Frontal cortex (tissue), 4 donors: ENCODE data around the gene C9orf78. TPM values are rescaled to one million over a fixed set of nuclear protein-coding genes. Genes with fewer than 3 reads are reported as not detected.

ENCODE experiments used
- DNase-seq, 2 donors: peaks; one replicate each; pipeline ENCODE4 v3.0.0; 2012; ENCODE audit warnings: low spot score in 2 of 2
- FAIRE-seq: peaks from 2 replicates; lab custom pipeline; 2012; peaks lifted over from hg19 to GRCh38; lab: Jason Lieb, UNC
- total RNA-seq: library from RNA; depleted of rRNA; stranded (reverse); fragments of >200 nt; gene quantifications from one replicate; pipeline ENCODE4 v1.2.3, GENCODE V29; 2014
- donor health status: control.
- donor health status: control.
- donor health status: control.

The C9orf78 gene
- 53.8 TPM for total RNA-seq

GRCh38 chr9:129835128-129835859 is at the start of gene C9orf78, which contains the start of gene USP20:
Gene C9orf78 (minus strand): TSS chr9:129835275. CDS start chr9:129835221, 54 bp downstream.
Gene USP20 (plus strand): TSS chr9:129835458. CDS start chr9:129852556, 17,098 bp downstream.
- DNase-seq (peak; percentile 99 to 100), FAIRE-seq (no peak)

- DNase-seq (peak; percentile 67 to 76), FAIRE-seq (no peak)
Observed at GRCh38 chr9:129884220-129885017, 49.3 kb upstream of the C9orf78 start.

- DNase-seq (no peak), FAIRE-seq (no peak)
Observed at GRCh38 chr9:129881547-129882324, 46.7 kb upstream of the C9orf78 start.

- FAIRE-seq (no peak), DNase-seq (no peak)
Observed at GRCh38 chr9:129880654-129881546, 45.8 kb upstream of the C9orf78 start.

GRCh38 chr9:129879991-129880653 is 45.0 kb upstream of the C9orf78 start:
- FAIRE-seq (no peak), DNase-seq (no peak)

GRCh38 chr9:129879103-129879699 is 44.1 kb upstream of the C9orf78 start:
- no peak for FAIRE-seq
- no peak for DNase-seq

- FAIRE-seq (no peak), DNase-seq (no peak)
Observed at GRCh38 chr9:129878291-129878690, 43.2 kb upstream of the C9orf78 start.

GRCh38 chr9:129876815-129877214 is 41.7 kb upstream of the C9orf78 start:
- DNase-seq (no peak), FAIRE-seq (no peak)

GRCh38 chr9:129875687-129876395 is 40.8 kb upstream of the C9orf78 start:
- DNase-seq: no peak

GRCh38 chr9:129875181-129875611 is 40.1 kb upstream of the C9orf78 start:
- FAIRE-seq (no peak), DNase-seq (no peak)

More at GRCh38 chr9:129875687-129876395, 40.8 kb upstream of the C9orf78 start:
- no peak for FAIRE-seq

- FAIRE-seq: no peak
Observed at GRCh38 chr9:129874261-129875101, 39.4 kb upstream of the C9orf78 start.

GRCh38 chr9:129873563-129874190 is 38.6 kb upstream of the C9orf78 start:
- DNase-seq: no peak

More at GRCh38 chr9:129874261-129875101, 39.4 kb upstream of the C9orf78 start:
- DNase-seq: no peak

GRCh38 chr9:129871046-129871445 is 36.0 kb upstream of the C9orf78 start:
- FAIRE-seq (no peak), DNase-seq (no peak)

More at GRCh38 chr9:129873563-129874190, 38.6 kb upstream of the C9orf78 start:
- no peak for FAIRE-seq

GRCh38 chr9:129869585-129870501 is 34.8 kb upstream of the C9orf78 start:
- no peak for DNase-seq
- no peak for FAIRE-seq

GRCh38 chr9:129868872-129869486 is 33.9 kb upstream of the C9orf78 start:
- FAIRE-seq (no peak), DNase-seq (no peak)
